HepG2 (cell line): ENCODE measurements around the gene BCAS3. TPM values are rescaled to one million over a fixed set of nuclear protein-coding genes. Genes with fewer than 3 reads are reported as not detected.

Source experiments
- HMGA1 ChIP-seq: sonication (generic); formaldehyde crosslinking; conservative IDR thresholded peaks from 2 replicates; pipeline ENCODE4 v1.4.0; 2020; ENCODE audit warnings: missing genetic modification reagents
- KLF6 ChIP-seq: IDR thresholded peaks from 2 replicates; pipeline ENCODE4 v1.8.0; 2016; ENCODE audit warnings: missing biosample characterization, missing genetic modification reagents
- NFE2L1 ChIP-seq: sonication (generic); formaldehyde crosslinking; IDR thresholded peaks from 2 replicates; pipeline ENCODE4 v1.4.0; 2020; ENCODE audit warnings: missing genetic modification reagents, mild to moderate bottlenecking, borderline replicate concordance
- NR2F6 ChIP-seq, 2 experiments: IDR thresholded peaks; 2 replicates each; pipeline ENCODE4 v1.6.1; 2016; ENCODE audit warnings: antibody characterized with exemption in 1 of 2, mild to moderate bottlenecking in 1 of 2
- NR3C1 ChIP-seq: sonication (generic); formaldehyde crosslinking; IDR thresholded peaks from 2 replicates; pipeline ENCODE4 v1.4.0; 2020; ENCODE audit warnings: missing genetic modification reagents
- SRF ChIP-seq: IDR thresholded peaks from 2 replicates; pipeline ENCODE4 v1.6.1; 2011; ENCODE audit warnings: mild to moderate bottlenecking, low read depth, low read length, moderate library complexity
- ZNF10 ChIP-seq: sonication (generic); formaldehyde crosslinking; IDR thresholded peaks from 2 replicates; pipeline ENCODE4 v1.4.0; 2020; ENCODE audit warnings: mild to moderate bottlenecking, low read depth, missing genetic modification reagents, borderline replicate concordance
- ZNF430 ChIP-seq: sonication (generic); formaldehyde crosslinking; IDR thresholded peaks from 2 replicates; pipeline ENCODE4 v1.9.0; 2021; ENCODE audit warnings: mild to moderate bottlenecking, missing genetic modification reagents
- ZNF766 ChIP-seq: sonication (generic); formaldehyde crosslinking; IDR thresholded peaks from 2 replicates; pipeline ENCODE4 v1.5.0; 2020; ENCODE audit warnings: missing genetic modification reagents, borderline replicate concordance
- ZNF878 ChIP-seq: sonication (generic); formaldehyde crosslinking; IDR thresholded peaks from 2 replicates; pipeline ENCODE4 v1.8.1; 2023; ENCODE audit warnings: mild to moderate bottlenecking, missing genetic modification reagents, moderate library complexity
- polyA plus RNA-seq, 8 experiments: library from polyadenylated mRNA; depleted of rRNA in 3 of 8; stranded (reverse) in 7 of 8; unstranded in 1 of 8; fragments of >200 nt; fragmentation: Illumina TruSeq in 4 of 8; extraction: Trizol in 4 of 8; gene quantifications; 2 replicates each; pipeline versions ENCODE4 v1.2.1 to v1.2.3, GENCODE V29; 2011 to 2016; ENCODE audit warnings: low read depth in 4 of 8, missing spikeins in 1 of 8, mixed read lengths in 1 of 8; ENCODE audit not compliant: insufficient read depth in 1 of 8
- total RNA-seq, 5 experiments: library from RNA; depleted of rRNA; stranded (reverse); fragments of >200 nt; fragmentation: Illumina TruSeq; extraction: Trizol; gene quantifications; 2 replicates each; pipeline ENCODE4 v1.2.3, GENCODE V29; 2016; ENCODE audit warnings: low read depth in 1 of 5
- TF ChIP-seq, protein P1 (sequence below): sonication (generic); formaldehyde crosslinking; IDR thresholded peaks from 2 replicates; pipeline ENCODE4 v1.4.0; 2020; ENCODE audit warnings: missing genetic modification reagents, mild to moderate bottlenecking, borderline replicate concordance
- TF ChIP-seq, protein P2 (sequence below): sonication (generic); formaldehyde crosslinking; IDR thresholded peaks from 2 replicates; pipeline ENCODE4 v1.4.0; 2020; ENCODE audit warnings: mild to moderate bottlenecking, missing genetic modification reagents
- TF ChIP-seq, protein P3 (sequence below): sonication (generic); formaldehyde crosslinking; IDR thresholded peaks from 2 replicates; pipeline ENCODE4 v1.5.1; 2020; ENCODE audit warnings: missing genetic modification reagents, mild to moderate bottlenecking, borderline replicate concordance
- TF ChIP-seq, protein P4 (sequence below): IDR thresholded peaks from 2 replicates; pipeline ENCODE4 v1.6.1; 2016; ENCODE audit warnings: mild to moderate bottlenecking, missing biosample characterization, missing genetic modification reagents
- TF ChIP-seq, protein P5 (sequence below): sonication (generic); formaldehyde crosslinking; IDR thresholded peaks from 2 replicates; pipeline ENCODE4 v1.5.1; 2020; ENCODE audit warnings: missing genetic modification reagents, mild to moderate bottlenecking, borderline replicate concordance
- TF ChIP-seq, protein P6 (sequence below): IDR thresholded peaks from 2 replicates; pipeline ENCODE4 v1.6.1; 2016; ENCODE audit warnings: low read depth, missing genetic modification reagents, missing compliant biosample characterization

The BCAS3 gene
- total and polyA plus RNA-seq, 2 of the 13 experiments (the other 11 are each of a cell fraction or from before 2014, with no cell fraction given) = 10.7 to 11.2 TPM

DNA sequence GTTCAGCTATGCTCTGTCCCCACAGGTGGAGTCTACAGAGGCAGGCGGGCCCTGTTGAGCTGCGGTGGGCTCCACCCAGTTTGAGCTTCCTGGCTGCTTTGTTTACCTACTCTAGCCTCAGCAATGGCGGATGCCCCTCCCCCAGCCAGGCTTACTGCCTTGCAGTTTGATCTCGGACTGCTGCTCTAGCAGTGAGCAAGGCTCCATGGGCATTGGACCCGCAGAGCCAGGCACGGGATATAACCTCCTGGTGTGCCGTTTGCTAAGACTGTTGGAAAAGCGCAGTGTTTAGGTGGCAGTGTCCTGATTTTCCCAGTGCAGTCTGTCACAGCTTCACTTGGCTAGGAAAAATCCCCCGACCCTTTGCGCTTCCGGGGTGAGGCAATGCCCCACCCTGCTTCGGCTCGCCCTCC is 89.1 kb downstream of the BCAS3 start (continued):
- TF ChIP-seq, protein P1, sequence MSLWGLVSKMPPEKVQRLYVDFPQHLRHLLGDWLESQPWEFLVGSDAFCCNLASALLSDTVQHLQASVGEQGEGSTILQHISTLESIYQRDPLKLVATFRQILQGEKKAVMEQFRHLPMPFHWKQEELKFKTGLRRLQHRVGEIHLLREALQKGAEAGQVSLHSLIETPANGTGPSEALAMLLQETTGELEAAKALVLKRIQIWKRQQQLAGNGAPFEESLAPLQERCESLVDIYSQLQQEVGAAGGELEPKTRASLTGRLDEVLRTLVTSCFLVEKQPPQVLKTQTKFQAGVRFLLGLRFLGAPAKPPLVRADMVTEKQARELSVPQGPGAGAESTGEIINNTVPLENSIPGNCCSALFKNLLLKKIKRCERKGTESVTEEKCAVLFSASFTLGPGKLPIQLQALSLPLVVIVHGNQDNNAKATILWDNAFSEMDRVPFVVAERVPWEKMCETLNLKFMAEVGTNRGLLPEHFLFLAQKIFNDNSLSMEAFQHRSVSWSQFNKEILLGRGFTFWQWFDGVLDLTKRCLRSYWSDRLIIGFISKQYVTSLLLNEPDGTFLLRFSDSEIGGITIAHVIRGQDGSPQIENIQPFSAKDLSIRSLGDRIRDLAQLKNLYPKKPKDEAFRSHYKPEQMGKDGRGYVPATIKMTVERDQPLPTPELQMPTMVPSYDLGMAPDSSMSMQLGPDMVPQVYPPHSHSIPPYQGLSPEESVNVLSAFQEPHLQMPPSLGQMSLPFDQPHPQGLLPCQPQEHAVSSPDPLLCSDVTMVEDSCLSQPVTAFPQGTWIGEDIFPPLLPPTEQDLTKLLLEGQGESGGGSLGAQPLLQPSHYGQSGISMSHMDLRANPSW = no peak
- no peak for TF ChIP-seq ZNF10 (CRISPR knock-in tag)
- TF ChIP-seq NR2F6 (IDR thresholded peaks at IDR 0.05) = no peak
- TF ChIP-seq NR2F6 (CRISPR knock-in tag; IDR thresholded peaks at IDR 0.05) = no peak
- TF ChIP-seq KLF6 (CRISPR knock-in tag) = no peak
- TF ChIP-seq, protein P2, sequence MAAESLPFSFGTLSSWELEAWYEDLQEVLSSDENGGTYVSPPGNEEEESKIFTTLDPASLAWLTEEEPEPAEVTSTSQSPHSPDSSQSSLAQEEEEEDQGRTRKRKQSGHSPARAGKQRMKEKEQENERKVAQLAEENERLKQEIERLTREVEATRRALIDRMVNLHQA (CRISPR knock-in tag) = no peak
- no peak for TF ChIP-seq ZNF766
- TF ChIP-seq NR3C1 (CRISPR knock-in tag) = no peak
- no peak for TF ChIP-seq NFE2L1 (CRISPR knock-in tag)
- TF ChIP-seq, protein P3, sequence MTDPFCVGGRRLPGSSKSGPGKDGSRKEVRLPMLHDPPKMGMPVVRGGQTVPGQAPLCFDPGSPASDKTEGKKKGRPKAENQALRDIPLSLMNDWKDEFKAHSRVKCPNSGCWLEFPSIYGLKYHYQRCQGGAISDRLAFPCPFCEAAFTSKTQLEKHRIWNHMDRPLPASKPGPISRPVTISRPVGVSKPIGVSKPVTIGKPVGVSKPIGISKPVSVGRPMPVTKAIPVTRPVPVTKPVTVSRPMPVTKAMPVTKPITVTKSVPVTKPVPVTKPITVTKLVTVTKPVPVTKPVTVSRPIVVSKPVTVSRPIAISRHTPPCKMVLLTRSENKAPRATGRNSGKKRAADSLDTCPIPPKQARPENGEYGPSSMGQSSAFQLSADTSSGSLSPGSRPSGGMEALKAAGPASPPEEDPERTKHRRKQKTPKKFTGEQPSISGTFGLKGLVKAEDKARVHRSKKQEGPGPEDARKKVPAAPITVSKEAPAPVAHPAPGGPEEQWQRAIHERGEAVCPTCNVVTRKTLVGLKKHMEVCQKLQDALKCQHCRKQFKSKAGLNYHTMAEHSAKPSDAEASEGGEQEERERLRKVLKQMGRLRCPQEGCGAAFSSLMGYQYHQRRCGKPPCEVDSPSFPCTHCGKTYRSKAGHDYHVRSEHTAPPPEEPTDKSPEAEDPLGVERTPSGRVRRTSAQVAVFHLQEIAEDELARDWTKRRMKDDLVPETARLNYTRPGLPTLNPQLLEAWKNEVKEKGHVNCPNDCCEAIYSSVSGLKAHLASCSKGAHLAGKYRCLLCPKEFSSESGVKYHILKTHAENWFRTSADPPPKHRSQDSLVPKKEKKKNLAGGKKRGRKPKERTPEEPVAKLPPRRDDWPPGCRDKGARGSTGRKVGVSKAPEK (CRISPR knock-in tag) = no peak
- TF ChIP-seq, protein P4, sequence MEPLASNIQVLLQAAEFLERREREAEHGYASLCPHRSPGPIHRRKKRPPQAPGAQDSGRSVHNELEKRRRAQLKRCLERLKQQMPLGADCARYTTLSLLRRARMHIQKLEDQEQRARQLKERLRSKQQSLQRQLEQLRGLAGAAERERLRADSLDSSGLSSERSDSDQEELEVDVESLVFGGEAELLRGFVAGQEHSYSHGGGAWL (CRISPR knock-in tag) = no peak
- no peak for TF ChIP-seq HMGA1 (CRISPR knock-in tag)
- no peak for TF ChIP-seq ZNF430
- TF ChIP-seq, protein P5, sequence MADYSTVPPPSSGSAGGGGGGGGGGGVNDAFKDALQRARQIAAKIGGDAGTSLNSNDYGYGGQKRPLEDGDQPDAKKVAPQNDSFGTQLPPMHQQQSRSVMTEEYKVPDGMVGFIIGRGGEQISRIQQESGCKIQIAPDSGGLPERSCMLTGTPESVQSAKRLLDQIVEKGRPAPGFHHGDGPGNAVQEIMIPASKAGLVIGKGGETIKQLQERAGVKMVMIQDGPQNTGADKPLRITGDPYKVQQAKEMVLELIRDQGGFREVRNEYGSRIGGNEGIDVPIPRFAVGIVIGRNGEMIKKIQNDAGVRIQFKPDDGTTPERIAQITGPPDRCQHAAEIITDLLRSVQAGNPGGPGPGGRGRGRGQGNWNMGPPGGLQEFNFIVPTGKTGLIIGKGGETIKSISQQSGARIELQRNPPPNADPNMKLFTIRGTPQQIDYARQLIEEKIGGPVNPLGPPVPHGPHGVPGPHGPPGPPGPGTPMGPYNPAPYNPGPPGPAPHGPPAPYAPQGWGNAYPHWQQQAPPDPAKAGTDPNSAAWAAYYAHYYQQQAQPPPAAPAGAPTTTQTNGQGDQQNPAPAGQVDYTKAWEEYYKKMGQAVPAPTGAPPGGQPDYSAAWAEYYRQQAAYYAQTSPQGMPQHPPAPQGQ (CRISPR knock-in tag) = no peak
- TF ChIP-seq, protein P6, sequence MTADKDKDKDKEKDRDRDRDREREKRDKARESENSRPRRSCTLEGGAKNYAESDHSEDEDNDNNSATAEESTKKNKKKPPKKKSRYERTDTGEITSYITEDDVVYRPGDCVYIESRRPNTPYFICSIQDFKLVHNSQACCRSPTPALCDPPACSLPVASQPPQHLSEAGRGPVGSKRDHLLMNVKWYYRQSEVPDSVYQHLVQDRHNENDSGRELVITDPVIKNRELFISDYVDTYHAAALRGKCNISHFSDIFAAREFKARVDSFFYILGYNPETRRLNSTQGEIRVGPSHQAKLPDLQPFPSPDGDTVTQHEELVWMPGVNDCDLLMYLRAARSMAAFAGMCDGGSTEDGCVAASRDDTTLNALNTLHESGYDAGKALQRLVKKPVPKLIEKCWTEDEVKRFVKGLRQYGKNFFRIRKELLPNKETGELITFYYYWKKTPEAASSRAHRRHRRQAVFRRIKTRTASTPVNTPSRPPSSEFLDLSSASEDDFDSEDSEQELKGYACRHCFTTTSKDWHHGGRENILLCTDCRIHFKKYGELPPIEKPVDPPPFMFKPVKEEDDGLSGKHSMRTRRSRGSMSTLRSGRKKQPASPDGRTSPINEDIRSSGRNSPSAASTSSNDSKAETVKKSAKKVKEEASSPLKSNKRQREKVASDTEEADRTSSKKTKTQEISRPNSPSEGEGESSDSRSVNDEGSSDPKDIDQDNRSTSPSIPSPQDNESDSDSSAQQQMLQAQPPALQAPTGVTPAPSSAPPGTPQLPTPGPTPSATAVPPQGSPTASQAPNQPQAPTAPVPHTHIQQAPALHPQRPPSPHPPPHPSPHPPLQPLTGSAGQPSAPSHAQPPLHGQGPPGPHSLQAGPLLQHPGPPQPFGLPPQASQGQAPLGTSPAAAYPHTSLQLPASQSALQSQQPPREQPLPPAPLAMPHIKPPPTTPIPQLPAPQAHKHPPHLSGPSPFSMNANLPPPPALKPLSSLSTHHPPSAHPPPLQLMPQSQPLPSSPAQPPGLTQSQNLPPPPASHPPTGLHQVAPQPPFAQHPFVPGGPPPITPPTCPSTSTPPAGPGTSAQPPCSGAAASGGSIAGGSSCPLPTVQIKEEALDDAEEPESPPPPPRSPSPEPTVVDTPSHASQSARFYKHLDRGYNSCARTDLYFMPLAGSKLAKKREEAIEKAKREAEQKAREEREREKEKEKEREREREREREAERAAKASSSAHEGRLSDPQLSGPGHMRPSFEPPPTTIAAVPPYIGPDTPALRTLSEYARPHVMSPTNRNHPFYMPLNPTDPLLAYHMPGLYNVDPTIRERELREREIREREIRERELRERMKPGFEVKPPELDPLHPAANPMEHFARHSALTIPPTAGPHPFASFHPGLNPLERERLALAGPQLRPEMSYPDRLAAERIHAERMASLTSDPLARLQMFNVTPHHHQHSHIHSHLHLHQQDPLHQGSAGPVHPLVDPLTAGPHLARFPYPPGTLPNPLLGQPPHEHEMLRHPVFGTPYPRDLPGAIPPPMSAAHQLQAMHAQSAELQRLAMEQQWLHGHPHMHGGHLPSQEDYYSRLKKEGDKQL (CRISPR knock-in tag) = no peak
- no peak for TF ChIP-seq ZNF878 (CRISPR knock-in tag)
- TF ChIP-seq SRF = no peak
